NCI-H69 (cell line): ENCODE measurements around the gene ADM.

Experiments
- DNase-seq: peaks from one replicate; lab custom pipeline; 2025; lab: John Stamatoyannopoulos, UW

ADM gene

GRCh38 chr11:10309163-10310093 is 4.6 kb downstream of the ADM start:
- peak; percentile 56 for DNase-seq

- DNase-seq, result no peak
Observed at GRCh38 chr11:10310301-10310841, 5.5 kb downstream of the ADM start.

- DNase-seq, result no peak
Observed at GRCh38 chr11:10311802-10312201, 6.9 kb downstream of the ADM start.

GRCh38 chr11:10314199-10315072 is 9.6 kb downstream of the ADM start:
- peak; percentile 79 for DNase-seq

- DNase-seq, result no peak
Observed at GRCh38 chr11:10315083-10315482, 10.2 kb downstream of the ADM start.

- DNase-seq, result peak; percentile 9
Observed at GRCh38 chr11:10317151-10317755, 12.4 kb downstream of the ADM start.

GRCh38 chr11:10317776-10318526 is 13.1 kb downstream of the ADM start:
- no peak for DNase-seq

- DNase-seq, result peak; percentile 93
Observed at GRCh38 chr11:10318527-10318802, 13.6 kb downstream of the ADM start.

GRCh38 chr11:10319702-10320558 is 15.1 kb downstream of the ADM start:
- DNase-seq, result peak; percentile 44

- no peak for DNase-seq
Observed at GRCh38 chr11:10320736-10321465, 16.0 kb downstream of the ADM start.

- no peak for DNase-seq
Observed at GRCh38 chr11:10322401-10322800, 17.5 kb downstream of the ADM start.

- DNase-seq, result peak; percentile 65
Observed at GRCh38 chr11:10322830-10323792, 18.2 kb downstream of the ADM start.

- no peak for DNase-seq
Observed at GRCh38 chr11:10323793-10324170, 18.9 kb downstream of the ADM start.

GRCh38 chr11:10324474-10324873 is 19.6 kb downstream of the ADM start:
- no peak for DNase-seq

GRCh38 chr11:10325277-10326011 is 20.6 kb downstream of the ADM start:
- no peak for DNase-seq

GRCh38 chr11:10326012-10326964 is 21.4 kb downstream of the ADM start:
- peak; percentile 69 for DNase-seq

- DNase-seq, result no peak
Observed at GRCh38 chr11:10327254-10327653, 22.4 kb downstream of the ADM start.
